T-helper 22 cell (primary cell): ENCODE results near the gene GRAP.

Source experiments
- DNase-seq: peaks from one replicate; pipeline ENCODE4 v3.0.0-alpha.2; 2020; ENCODE audit warnings: low read depth

Gene GRAP

GRCh38 chr17:19002805-19003542 is 43.8 kb downstream of the GRAP start:
- DNase-seq: no peak

GRCh38 chr17:19001907-19002590 is 44.7 kb downstream of the GRAP start:
- no peak for DNase-seq

GRCh38 chr17:19000531-19001325 is 46.0 kb downstream of the GRAP start:
- DNase-seq: no peak

DNA sequence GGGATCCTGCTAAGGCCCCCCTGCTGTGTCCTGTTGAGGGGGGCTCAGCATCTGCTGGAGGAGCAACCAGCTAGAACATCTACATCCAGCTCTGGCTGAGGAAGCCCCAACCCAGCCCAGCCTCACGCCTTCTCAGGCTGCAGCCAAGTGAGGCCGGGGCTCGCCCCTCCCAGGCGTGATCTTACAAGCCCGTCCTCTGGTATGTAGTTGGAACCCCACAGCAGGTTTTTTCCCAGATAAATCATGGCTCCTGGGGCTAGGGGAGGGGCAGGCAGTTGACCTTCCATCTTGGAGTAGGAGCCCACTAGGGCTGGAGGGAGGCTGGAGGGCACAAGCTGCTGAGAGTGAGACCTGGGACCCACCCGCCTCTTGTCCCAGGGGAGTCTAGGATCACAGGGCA is 46.8 kb downstream of the GRAP start:
- DNase-seq: no peak

GRCh38 chr17:18999394-18999793 is 47.4 kb downstream of the GRAP start:
- DNase-seq: no peak

- no peak for DNase-seq
Observed at GRCh38 chr17:18997650-18998196, 49.0 kb downstream of the GRAP start.

GRCh38 chr17:18996458-18996857 is 50.3 kb downstream of the GRAP start:
- no peak for DNase-seq

DNA sequence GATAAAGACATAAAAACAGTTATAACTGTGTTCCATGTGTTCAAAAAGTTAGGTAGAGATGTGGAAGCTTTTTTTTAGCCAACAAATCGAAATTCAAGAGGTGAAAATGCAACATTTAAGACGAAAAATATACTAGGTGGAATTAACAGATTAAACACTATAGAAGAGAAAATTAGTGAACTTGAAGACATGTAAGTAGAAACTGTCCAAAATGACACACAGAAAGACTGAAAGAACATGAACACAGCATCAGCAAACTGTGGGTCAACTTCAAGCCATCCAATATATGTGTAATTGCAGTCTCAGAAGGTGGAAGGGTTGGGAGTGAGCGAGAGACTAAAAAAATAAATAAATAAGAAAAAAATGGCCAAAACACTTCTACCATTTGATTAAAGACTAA is 51.5 kb downstream of the GRAP start:
- no peak for DNase-seq

- no peak for DNase-seq
Observed at GRCh38 chr17:18994631-18995030, 52.1 kb downstream of the GRAP start.

DNA sequence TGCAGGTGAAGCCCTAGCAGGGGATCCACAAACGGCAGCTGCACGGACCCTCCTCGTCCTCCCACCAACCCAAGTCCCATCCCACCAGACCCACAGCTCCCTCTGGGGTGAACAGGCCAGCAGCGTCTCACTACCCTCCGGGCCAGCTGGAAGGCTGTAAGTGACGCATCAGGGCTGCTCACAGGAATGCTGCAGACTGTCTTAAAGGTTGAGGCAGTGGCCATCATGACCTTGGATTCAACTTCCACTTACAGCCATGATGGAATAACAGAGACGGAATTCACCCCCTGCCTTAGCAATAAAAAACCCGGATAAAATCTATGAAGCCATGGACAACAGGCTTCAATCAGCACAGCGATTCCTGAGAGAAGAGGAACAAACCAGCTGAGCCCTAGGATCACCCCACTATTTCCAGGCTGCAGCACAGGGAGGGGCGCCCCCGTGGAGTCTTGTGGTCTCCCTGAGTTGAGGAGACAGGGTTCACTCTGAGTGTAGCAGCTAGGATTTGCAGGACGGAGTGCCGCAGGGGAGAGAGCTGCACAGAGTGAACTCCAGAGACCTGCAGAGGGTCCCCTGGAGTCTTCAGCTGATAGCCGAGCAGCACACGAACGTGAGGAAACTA is 52.7 kb downstream of the GRAP start:
- no peak for DNase-seq

GRCh38 chr17:18992454-18993130 is 54.2 kb downstream of the GRAP start:
- no peak for DNase-seq

DNA sequence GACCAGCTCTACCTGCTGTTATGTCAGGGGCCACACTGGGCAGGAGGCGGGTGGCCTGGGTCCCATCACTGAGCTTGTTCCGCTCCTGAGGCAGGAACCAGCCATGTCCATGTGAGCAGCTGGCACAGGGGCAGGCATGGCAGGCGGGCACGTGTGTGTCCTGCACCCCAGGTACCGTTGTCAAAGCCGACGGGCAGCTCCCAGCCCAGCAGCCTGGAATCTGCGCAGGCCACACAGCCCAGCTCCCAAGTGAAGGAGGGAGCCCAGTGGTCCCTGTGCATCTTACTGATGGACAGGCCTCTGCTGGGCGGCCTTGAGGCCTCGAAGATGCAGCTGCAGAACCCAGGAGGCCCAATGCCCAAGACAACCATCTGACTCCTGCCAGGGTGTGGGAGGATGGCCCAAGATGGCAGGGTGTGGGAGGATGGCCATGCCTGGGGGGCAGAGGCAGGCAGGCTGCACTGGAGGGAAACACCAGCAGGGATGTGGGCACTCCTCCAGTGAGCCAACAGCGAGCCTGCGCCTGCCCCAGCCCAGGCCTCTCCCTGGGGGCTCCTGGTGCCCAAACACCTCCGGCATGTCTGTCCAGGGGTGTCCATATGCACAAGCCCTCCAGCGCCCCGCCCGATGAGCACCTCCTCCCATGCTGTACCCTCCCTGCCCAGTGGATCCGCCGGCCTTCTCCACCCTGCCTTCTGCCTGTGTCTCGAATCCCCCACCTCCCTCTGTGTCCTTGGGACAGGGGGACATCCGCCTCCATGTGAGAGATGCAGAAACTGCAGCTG is 55.0 kb downstream of the GRAP start:
- DNase-seq: no peak

DNA sequence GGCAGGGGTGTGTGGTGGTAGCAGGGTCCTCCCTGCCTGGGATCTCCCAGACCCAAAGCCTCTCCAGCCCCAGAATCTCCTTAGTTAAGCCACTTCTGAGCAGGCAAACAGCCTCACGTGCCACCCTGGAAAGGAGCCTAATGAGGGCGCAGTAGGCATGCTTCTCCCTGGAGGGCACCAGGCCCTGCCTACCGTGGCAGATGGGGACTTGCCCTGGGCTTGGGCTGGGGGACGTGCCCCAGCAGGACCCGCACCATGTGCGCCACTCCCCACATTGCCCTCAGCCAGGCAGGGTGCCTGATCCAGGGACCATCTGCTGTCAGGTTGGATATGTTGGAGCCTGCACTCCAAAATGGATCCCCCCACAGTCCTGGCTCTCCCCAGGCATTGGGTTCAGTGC is 56.4 kb downstream of the GRAP start:
- no peak for DNase-seq

DNA sequence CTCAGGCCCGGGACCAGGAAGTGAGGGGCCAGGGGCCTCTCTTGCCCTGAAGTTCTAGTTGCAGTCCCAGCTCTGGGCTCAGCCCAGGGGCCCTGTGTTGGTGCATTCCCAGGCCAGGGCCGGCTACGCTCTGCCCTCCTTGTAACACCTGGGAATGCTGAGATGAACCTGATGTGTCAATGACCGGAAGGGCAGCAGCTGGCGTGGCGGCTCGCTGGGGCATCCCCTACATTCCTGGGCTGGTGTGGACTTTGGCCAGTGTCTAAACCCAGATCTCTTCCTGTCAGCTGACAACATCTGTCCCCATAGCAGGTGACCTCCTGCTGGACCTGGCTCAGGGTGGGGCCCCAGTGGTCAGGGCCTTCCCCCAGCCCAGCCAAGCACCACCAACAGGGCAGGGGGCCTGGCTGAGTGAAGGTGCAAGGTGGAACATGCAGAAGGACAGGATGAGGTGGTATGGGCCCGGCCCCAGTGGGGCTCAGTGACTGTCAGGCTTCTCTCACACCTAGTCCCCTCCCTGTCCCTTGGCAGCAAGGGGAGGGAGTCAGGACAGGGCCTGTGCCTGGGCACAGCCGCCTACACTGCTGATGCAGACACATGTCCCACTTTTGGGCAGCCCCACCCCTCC is 58.1 kb downstream of the GRAP start:
- DNase-seq: no peak

GRCh38 chr17:18987862-18988545 is 58.8 kb downstream of the GRAP start:
- DNase-seq: no peak

DNA sequence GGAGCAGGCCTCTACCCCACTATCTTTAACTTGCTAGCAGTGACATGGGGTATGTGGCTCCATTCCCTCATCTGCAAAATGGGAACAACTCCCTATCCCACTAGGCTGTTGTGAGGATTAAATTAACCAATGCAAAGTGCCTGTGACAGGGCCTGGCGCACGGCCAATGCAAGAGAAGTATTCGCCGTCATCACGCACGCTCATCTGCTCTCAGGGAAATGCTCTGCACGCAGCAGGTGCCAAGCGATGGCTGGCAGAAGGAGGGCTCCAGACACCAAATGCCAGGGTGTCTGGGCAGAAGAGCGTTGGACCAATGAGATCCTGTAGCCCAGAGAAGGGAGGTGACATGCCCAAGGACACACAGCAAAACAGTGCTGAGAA is 59.5 kb downstream of the GRAP start:
- no peak for DNase-seq

- no peak for DNase-seq
Observed at GRCh38 chr17:18986541-18987229, 60.1 kb downstream of the GRAP start.

DNA sequence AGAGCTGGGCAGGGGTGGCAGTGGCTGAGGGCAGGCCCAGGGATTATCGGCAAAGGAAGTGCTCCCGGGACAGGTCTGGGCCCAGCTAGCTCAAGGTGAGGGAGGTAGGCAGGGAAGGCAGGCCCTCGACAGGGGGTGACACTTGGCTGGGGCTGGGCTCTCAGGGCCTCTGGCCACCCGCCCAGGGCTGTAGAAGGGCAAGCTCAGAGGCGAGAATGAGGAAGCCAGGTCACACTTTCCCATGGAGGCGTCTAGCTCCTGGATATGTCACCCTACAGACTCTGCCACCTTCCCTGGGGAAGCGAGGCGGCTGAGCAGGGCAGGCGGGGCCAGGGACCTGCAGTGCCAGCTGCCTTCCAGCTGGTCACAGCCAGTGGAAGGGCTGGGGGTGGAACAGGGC is 61.3 kb downstream of the GRAP start:
- DNase-seq: no peak
